ENCODE results near the gene TFRC. TPM values are rescaled to one million over a fixed set of nuclear protein-coding genes. Genes with fewer than 3 reads are reported as not detected.
A peak's percentile ranks its signal among the peaks of the same experiment; 100 is the strongest.
"Not testable (repeated sequence)": the region's sequence is repeated elsewhere in the genome, so short reads cannot be mapped to it uniquely, and the experiment has no call there.

Gene TFRC
- total and polyA plus RNA-seq, 2 experiments from 2014 or later, result 136 to 278 TPM

GRCh38 chr3:196115678-196116083, 33.8 kb upstream of the TFRC start:
- no peaks in the 10 kb centered on the region for H3K9me2 ChIP-seq (replicated peaks; ENCODE audit: insufficient read depth)
- peaks cover 5% of the 10 kb centered on the region for H3K4me1 ChIP-seq (ENCODE audit: insufficient read depth)
- H3K4me2 ChIP-seq, result no peak overlapping the region
- no peaks in the 10 kb centered on the region for H3K9me3 ChIP-seq (ENCODE audit: low read depth)
- H4K20me1 ChIP-seq (ENCODE audit: insufficient read depth, poor library complexity, severe bottlenecking), result no peaks in the 10 kb centered on the region
- no peaks in the 10 kb centered on the region for H3K79me2 ChIP-seq
- no peaks in the 10 kb centered on the region for H3K36me3 ChIP-seq (replicated peaks; ENCODE audit: insufficient read depth, low read depth)
- no peak overlapping the region for H3K4me3 ChIP-seq
- no peak overlapping the region for H3K27ac ChIP-seq
- TF ChIP-seq, protein P1, sequence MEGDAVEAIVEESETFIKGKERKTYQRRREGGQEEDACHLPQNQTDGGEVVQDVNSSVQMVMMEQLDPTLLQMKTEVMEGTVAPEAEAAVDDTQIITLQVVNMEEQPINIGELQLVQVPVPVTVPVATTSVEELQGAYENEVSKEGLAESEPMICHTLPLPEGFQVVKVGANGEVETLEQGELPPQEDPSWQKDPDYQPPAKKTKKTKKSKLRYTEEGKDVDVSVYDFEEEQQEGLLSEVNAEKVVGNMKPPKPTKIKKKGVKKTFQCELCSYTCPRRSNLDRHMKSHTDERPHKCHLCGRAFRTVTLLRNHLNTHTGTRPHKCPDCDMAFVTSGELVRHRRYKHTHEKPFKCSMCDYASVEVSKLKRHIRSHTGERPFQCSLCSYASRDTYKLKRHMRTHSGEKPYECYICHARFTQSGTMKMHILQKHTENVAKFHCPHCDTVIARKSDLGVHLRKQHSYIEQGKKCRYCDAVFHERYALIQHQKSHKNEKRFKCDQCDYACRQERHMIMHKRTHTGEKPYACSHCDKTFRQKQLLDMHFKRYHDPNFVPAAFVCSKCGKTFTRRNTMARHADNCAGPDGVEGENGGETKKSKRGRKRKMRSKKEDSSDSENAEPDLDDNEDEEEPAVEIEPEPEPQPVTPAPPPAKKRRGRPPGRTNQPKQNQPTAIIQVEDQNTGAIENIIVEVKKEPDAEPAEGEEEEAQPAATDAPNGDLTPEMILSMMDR (IDR thresholded peaks at IDR 0.05; ENCODE audit: poor library complexity), result no peak
- no peak for TF ChIP-seq EZH2 (IDR thresholded peaks at IDR 0.05; ENCODE audit: borderline replicate concordance)
- TF ChIP-seq EZH2phosphoT487 (IDR thresholded peaks at IDR 0.05; ENCODE audit: low read depth, severe bottlenecking, unreplicated experiment), result no peak
- no peaks in the 10 kb centered on the region for H3K27me3 ChIP-seq
- WGBS (ENCODE audit: low lambda C conversion rate, missing lambda C conversion rate), result 88% methylated on average over 3 of the region's 3 CpGs
- no peak for DNase-seq (ENCODE audit: low spot score)
- H2AFZ ChIP-seq, result no peak overlapping the region

- TF ChIP-seq, protein P1 (IDR thresholded peaks at IDR 0.05; ENCODE audit: poor library complexity), result no peak
- TF ChIP-seq EZH2 (IDR thresholded peaks at IDR 0.05; ENCODE audit: borderline replicate concordance), result no peak
- no peak for TF ChIP-seq EZH2phosphoT487 (IDR thresholded peaks at IDR 0.05; ENCODE audit: low read depth, severe bottlenecking, unreplicated experiment)
- WGBS (ENCODE audit: low lambda C conversion rate, missing lambda C conversion rate), result 93% methylated on average over 7 of the region's 7 CpGs
These were observed 30.1 kb upstream of the TFRC start for GRCh38 chr3:196111939-196112386.

DNA sequence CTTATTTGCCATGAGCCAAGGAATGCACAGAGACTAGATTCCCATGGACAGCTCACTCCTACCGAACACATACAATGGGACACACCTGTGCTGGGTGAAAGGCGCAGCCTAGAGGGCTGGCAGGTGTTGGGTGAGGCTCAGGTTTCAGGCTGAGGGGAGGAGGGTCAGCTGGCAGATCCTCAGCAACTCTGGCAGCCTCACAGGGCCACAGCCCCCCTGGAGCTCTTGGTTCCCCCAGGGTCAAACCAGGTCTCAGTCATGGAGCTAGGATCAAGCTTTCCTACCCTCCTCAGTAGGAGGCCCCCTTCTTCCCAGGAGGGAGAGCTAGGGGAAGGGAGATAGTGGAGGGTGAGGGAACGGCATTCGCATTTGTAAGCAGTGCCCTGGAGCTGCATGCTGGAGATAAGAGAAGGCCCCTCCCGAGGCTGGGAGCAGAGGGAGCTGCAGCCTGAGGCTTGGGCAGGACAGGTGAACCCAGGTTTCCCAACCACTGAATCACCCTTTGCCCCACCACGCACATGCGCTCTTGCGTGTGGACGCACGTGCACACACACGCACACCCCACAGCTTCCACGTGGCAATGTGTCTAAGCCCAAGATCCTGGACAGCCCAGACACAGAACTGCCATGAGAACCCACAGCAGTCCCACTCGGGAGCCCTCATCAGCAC, 26.3 kb upstream of the TFRC start:
- no peak for TF ChIP-seq EZH2phosphoT487 (IDR thresholded peaks at IDR 0.05; ENCODE audit: low read depth, severe bottlenecking, unreplicated experiment)
- TF ChIP-seq, protein P1 (IDR thresholded peaks at IDR 0.05; ENCODE audit: poor library complexity), result no peak
- TF ChIP-seq EZH2 (IDR thresholded peaks at IDR 0.05; ENCODE audit: borderline replicate concordance), result no peak
- Histone ChIP-seq H3K9me3 (ENCODE audit: low read depth) (no peaks in the 10 kb centered on the region), H3K4me2 (no peak overlapping the region), H3K4me1 (ENCODE audit: insufficient read depth) (no peaks in the 10 kb centered on the region), H4K20me1 (ENCODE audit: insufficient read depth, poor library complexity, severe bottlenecking) (no peaks in the 10 kb centered on the region), H3K27ac (no peak overlapping the region), H3K36me3 (replicated peaks; ENCODE audit: insufficient read depth, low read depth) (no peaks in the 10 kb centered on the region), H2AFZ (no peak overlapping the region), H3K79me2 (no peaks in the 10 kb centered on the region), H3K4me3 (no peak overlapping the region), H3K27me3 (no peaks in the 10 kb centered on the region), H3K9me2 (replicated peaks; ENCODE audit: insufficient read depth) (no peaks in the 10 kb centered on the region)
- peak; percentile 30 for DNase-seq (ENCODE audit: low spot score)
- 64% methylated on average over 13 of the region's 13 CpGs for WGBS (ENCODE audit: low lambda C conversion rate, missing lambda C conversion rate)

More at GRCh38 chr3:196111939-196112386, 30.1 kb upstream of the TFRC start:
- DNase-seq (ENCODE audit: low spot score), result no peak
- Histone ChIP-seq H2AFZ (no peak overlapping the region), H3K9me3 (ENCODE audit: low read depth) (no peaks in the 10 kb centered on the region), H3K4me2 (no peak overlapping the region), H3K79me2 (no peaks in the 10 kb centered on the region), H4K20me1 (ENCODE audit: insufficient read depth, poor library complexity, severe bottlenecking) (no peaks in the 10 kb centered on the region), H3K36me3 (replicated peaks; ENCODE audit: insufficient read depth, low read depth) (no peaks in the 10 kb centered on the region), H3K4me3 (no peak overlapping the region), H3K9me2 (replicated peaks; ENCODE audit: insufficient read depth) (no peaks in the 10 kb centered on the region), H3K4me1 (ENCODE audit: insufficient read depth) (no peaks in the 10 kb centered on the region), H3K27me3 (no peaks in the 10 kb centered on the region), H3K27ac (no peak overlapping the region)

DNA sequence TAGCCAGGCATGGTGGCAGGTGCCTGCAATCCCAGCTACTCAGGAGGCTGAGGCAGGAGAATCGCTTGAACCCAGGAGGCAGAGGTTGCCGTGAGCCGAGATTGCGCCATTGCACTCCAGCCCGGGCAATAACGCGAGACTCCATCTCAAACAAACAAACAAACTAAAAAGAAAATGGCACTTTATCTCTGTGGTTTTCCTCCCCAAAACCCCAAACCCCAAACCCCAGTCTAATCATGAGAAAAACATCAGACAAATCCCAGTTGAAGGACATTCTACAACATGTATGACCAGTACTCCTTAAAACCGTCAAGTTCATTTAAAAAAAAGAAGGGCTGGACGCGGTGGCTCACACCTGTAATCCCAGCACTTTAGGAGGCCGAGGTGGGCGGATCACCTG, 22.8 kb upstream of the TFRC start:
- WGBS (ENCODE audit: low lambda C conversion rate, missing lambda C conversion rate), result 98% methylated on average over 12 of the region's 12 CpGs
- H3K4me1 ChIP-seq (ENCODE audit: insufficient read depth); H3K36me3 ChIP-seq (replicated peaks; ENCODE audit: insufficient read depth, low read depth); H4K20me1 ChIP-seq (ENCODE audit: insufficient read depth, poor library complexity, severe bottlenecking); H3K9me2 ChIP-seq (replicated peaks; ENCODE audit: insufficient read depth); H3K4me2 ChIP-seq; H3K4me3 ChIP-seq; H3K79me2 ChIP-seq; H2AFZ ChIP-seq; H3K27ac ChIP-seq; H3K27me3 ChIP-seq; DNase-seq (ENCODE audit: low spot score); H3K9me3 ChIP-seq (ENCODE audit: low read depth): not testable (repeated sequence)

GRCh38 chr3:196098365-196098980, 16.6 kb upstream of the TFRC start:
- H3K36me3 ChIP-seq (replicated peaks; ENCODE audit: insufficient read depth, low read depth); H3K4me1 ChIP-seq (ENCODE audit: insufficient read depth); H4K20me1 ChIP-seq (ENCODE audit: insufficient read depth, poor library complexity, severe bottlenecking); DNase-seq (ENCODE audit: low spot score); H3K27ac ChIP-seq; H3K9me2 ChIP-seq (replicated peaks; ENCODE audit: insufficient read depth); H3K9me3 ChIP-seq (ENCODE audit: low read depth); H3K4me2 ChIP-seq; H2AFZ ChIP-seq; H3K4me3 ChIP-seq; H3K79me2 ChIP-seq; H3K27me3 ChIP-seq: not testable (repeated sequence)
- WGBS (ENCODE audit: low lambda C conversion rate, missing lambda C conversion rate), result 55% methylated on average over 7 of the region's 8 CpGs

All from hepatocyte (in vitro differentiated cells).